Cerebellar cortex (tissue), 1 donor: ENCODE data around the gene CDKL4.
"Not testable (repeated sequence)": the region's sequence is repeated elsewhere in the genome, so short reads cannot be mapped to it uniquely, and the experiment has no call there.

Experiments used
- DNase-seq: peaks from one replicate; pipeline ENCODE4 v3.0.0-alpha.2; 2015; ENCODE audit warnings: low spot score

The CDKL4 gene

GRCh38 chr2:39142904-39143605, 100.7 kb downstream of the CDKL4 start:
- DNase-seq, result no peak

- DNase-seq, result peak; percentile 79
These were observed 102.2 kb downstream of the CDKL4 start for GRCh38 chr2:39141334-39142271.

DNA sequence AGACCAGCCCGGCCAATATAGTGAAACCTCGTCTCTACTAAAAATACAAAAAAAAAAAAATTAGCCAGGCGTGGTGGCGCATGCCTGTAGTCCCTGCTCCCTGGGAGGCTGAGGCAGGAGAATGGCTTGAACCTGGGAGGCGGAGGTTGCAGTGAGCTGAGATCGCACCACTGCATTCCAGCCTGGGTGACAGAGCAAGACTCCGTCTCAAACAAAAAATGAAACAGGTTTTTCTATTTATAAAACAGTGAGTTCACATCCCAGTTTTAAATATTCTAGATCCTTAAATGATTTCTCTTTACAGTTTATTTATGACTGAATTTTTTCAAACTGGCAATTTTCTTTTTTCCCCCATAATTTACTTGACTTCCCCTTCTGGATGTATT, 102.8 kb downstream of the CDKL4 start:
- DNase-seq, result not testable (repeated sequence)

DNA sequence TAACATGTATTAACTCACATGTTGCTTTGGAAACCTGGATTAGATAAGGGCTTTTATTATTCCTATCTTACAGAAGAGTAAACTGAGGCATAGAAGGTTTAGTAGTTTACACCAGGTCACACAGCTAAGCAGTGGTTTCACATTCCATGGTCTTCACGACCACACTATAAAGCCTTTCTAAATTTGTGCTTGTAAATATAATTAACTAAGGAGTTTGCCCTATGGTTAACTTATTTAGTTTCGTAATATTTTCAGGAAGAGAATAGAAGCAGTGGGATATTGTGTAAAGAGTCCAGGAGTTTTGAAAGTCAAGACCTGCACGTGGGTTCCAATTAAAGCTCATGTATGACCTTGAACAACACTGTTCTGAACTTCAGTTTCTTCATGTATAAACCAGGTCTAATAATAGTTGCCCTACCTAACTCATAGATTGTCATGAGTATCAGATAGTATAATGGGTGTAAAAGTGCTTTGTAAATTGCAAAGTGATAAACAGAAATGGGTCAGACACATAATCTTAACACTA, 103.4 kb downstream of the CDKL4 start:
- no peak for DNase-seq

GRCh38 chr2:39139511-39140237, 104.1 kb downstream of the CDKL4 start:
- no peak for DNase-seq

DNA sequence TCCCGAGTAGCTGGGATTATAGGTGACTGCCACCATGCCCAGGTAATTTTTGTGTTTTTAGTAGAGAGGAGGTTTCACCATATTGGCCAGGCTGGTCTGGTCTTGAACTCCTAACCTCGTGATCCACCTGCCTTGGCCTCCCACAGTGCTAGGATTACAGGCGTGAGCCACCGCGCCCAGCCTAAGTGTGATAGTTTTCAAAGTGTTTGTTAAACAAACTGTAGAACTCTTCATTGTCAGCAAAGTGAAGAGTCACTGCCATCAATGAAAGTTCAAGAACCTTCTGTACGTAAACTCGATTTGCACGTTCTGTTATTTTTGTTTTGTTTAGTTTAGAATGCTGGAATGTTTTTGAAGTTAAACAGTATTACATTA, 104.9 kb downstream of the CDKL4 start:
- no peak for DNase-seq

GRCh38 chr2:39138187-39138836, 105.5 kb downstream of the CDKL4 start:
- DNase-seq, result not testable (repeated sequence)

DNA sequence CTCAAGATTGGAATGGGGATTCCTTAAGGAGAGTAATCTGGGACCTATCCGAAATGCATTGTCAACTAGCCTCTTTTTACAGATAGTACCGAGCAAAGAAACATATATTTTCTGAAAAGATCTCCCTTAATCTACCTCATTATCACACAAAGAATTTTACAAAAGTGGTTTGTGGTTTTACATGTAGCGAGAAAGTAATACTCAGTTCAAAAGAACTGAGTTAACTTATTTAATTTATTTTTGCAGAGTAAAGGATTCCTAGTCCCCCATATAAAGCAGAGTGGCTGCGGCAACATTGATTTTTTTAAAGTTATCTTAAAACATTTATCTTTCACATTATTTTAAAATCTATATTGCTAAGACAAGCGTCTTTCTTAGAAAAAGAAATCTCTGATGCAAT, 107.0 kb downstream of the CDKL4 start:
- no peak for DNase-seq

DNA sequence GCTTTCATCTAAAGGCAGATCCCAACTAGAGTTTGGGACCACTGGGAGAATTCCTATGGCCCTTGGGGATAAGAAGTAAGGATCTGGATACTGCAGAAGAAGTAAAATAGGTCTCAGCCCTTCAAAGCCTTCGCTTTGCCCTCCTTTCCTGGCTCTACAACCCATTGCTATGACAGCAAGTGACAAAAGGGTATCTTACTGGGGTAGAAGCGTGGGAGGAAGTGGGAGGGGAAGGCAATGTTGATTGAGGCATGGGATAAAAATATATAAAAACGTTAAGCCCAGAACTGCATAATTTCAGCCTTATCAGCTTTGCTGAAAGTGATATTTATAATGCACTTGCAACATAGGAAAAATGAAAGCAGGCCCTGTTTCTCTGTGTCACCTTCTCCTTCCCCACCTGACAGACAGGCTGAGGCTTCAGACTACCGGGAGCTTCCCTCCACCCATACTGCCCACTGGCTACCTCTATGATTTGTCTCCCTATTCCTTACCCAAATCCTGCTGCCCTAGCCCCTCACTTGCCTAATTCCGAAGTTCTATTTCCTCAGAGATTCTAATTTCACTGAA, 108.0 kb downstream of the CDKL4 start:
- no peak for DNase-seq

- DNase-seq, result no peak
These were observed 110.4 kb downstream of the CDKL4 start for GRCh38 chr2:39133215-39133851.

GRCh38 chr2:39128919-39129391, 114.8 kb downstream of the CDKL4 start:
- no peak for DNase-seq

- no peak for DNase-seq
These were observed 115.8 kb downstream of the CDKL4 start for GRCh38 chr2:39127973-39128372.
